Right cardiac atrium (tissue), 5 donors: ENCODE data around the gene STT3B. TPM values are rescaled to one million over a fixed set of nuclear protein-coding genes. Genes with fewer than 3 reads are reported as not detected.
"Not testable (repeated sequence)": the region's sequence is repeated elsewhere in the genome, so short reads cannot be mapped to it uniquely, and the experiment has no call there.

Source experiments
- ATAC-seq, 2 donors: fragments of 200-7000 bp; cut with Tn5 transposase; one replicate each; pipeline versions ENCODE4 v1.8.0 to v1.9.1; 2020; ENCODE audit warnings: moderate library complexity in 2 of 2, mild to moderate bottlenecking in 1 of 2
- DNase-seq, 3 donors: peaks; one replicate each; pipeline ENCODE4 v3.0.0-alpha.2; 2020
- H3K27ac ChIP-seq: one replicate; pipeline ENCODE4 v1.5.1; 2013; ENCODE audit warnings: mild to moderate bottlenecking, low read length, control low read depth, moderate library complexity
- H3K27me3 ChIP-seq: one replicate; pipeline ENCODE4 v1.6.1; 2013; ENCODE audit not compliant: control insufficient read depth, insufficient read depth
- H3K4me1 ChIP-seq: one replicate; pipeline ENCODE4 v1.6.1; 2013; ENCODE audit warnings: low read length; ENCODE audit not compliant: control insufficient read depth, insufficient read depth
- H3K4me3 ChIP-seq: one replicate; pipeline ENCODE4 v1.5.1; 2013; ENCODE audit warnings: low read length, control low read depth
- H3K9me3 ChIP-seq: one replicate; pipeline ENCODE4 v1.6.1; 2013; ENCODE audit warnings: low read length; ENCODE audit not compliant: control insufficient read depth
- WGBS: extraction: QIAGEN DNeasy Blood & Tissue Kit; methylation state at CpG from one replicate; pipeline ENCODE4 v1.1.7; 2013; 5-methylcytosine and 5-hydroxymethylcytosine counted together
- intact Hi-C, 4 donors: fragments of 100-400 bp; cut with DNase I; formaldehyde crosslinking; loops; one replicate each; pipeline versions ENCODE4 v1.11.0 to v1.14.0; 2022 to 2023
- polyA plus RNA-seq: library from polyadenylated mRNA; stranded (reverse); fragments of 200-250 nt; gene quantifications from one replicate; pipeline ENCODE4 v1.2.3, GENCODE V29; 2013
- total RNA-seq, 4 donors: library from RNA; stranded (reverse); fragmentation: NEBNext Ultra II Directional; extraction: Animal tissue kit (Norgen Biotek cat#: 25700); gene quantifications; one replicate each; pipeline ENCODE4 v1.2.1, GENCODE V29; 2021
- donor health status: healthy with polysubstance abuse.
- donor health status: DM: no; HTN: yes; CAD: no.
- donor health status: DM: no; HTN: no; CAD: no.
- donor health status: DM: no; HTN: yes; CAD: no; lungs with severe emphysema.
- donor health status: DM: yes; HTN: yes; CAD: no.

STT3B gene
- total and polyA plus RNA-seq, 5 donors = 44.7 to 118 (median 90.6) TPM

DNA sequence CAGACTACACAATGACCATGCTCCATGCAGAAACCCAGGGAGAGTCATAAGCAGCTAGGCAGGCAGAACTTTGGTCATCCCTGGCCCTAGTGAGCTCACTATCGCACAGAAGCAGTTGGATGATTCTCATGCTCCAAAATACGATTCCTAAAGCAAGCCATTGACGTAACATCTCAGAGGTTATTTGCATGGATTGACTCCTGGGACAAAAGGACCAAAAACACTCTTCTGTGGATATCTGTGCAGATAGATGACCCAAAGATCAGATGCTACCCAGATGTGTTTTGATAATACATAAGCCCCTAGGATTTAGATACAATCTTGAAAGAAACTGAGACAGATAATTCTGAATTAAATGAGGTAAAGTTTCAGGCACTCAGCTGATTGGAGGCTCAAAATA is 33.4 kb upstream of the STT3B start:
- intact Hi-C loops = no loop called here
- Histone ChIP-seq H3K4me3 (no peak overlapping the region), H3K9me3 (no peaks in the 10 kb centered on the region), H3K27ac (no peak overlapping the region), H3K27me3 (no peaks in the 10 kb centered on the region), H3K4me1 (peaks cover 1% of the 10 kb centered on the region)
- 87% methylated on average over 3 of the region's 3 CpGs for WGBS
- DNase-seq = no peak
- ATAC-seq = no peak

DNA sequence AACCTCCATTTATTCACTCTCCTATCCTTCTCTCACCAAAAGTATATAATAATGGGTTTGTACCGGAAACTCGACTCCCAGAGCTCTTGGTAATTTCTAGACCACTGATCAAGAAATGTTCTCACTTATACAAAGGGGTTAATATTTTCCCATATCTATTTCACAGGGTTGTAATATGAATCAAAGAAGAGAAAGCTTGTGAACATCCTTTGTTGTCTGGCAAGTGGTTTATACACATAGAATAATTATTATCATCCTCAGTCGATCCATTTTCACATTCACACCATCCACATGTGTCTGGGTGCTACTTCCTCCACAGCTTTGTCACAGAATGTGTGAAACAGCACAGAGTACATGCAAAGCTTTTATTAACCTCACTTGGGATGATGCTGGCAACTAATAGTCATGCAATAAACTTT is 29.9 kb upstream of the STT3B start:
- no peaks in the 10 kb centered on the region for H3K4me1 ChIP-seq
- no peaks in the 10 kb centered on the region for H3K9me3 ChIP-seq
- no peaks in the 10 kb centered on the region for H3K27me3 ChIP-seq
- H3K4me3 ChIP-seq = no peak overlapping the region
- H3K27ac ChIP-seq = no peak overlapping the region
- ATAC-seq (no peak), DNase-seq (no peak)
- WGBS = 88% methylated on average over 3 of the region's 3 CpGs
- intact Hi-C loops = no loop called here

- ATAC-seq = no peak
- Histone ChIP-seq H3K27ac (no peak overlapping the region), H3K9me3 (no peaks in the 10 kb centered on the region), H3K4me3 (no peak overlapping the region), H3K27me3 (no peaks in the 10 kb centered on the region), H3K4me1 (no peaks in the 10 kb centered on the region)
- intact Hi-C loops = no loop called here
- WGBS = 55% methylated on average over 4 of the region's 4 CpGs
- DNase-seq = no peak
Observed at GRCh38 chr3:31503456-31503855, 29.3 kb upstream of the STT3B start.

GRCh38 chr3:31504230-31504629 is 28.5 kb upstream of the STT3B start:
- H3K27ac ChIP-seq = no peak overlapping the region
- intact Hi-C loops = no loop called here
- WGBS = 93% methylated on average over 3 of the region's 3 CpGs
- DNase-seq = no peak
- no peak overlapping the region for H3K4me3 ChIP-seq
- no peak for ATAC-seq
- no peaks in the 10 kb centered on the region for H3K9me3 ChIP-seq
- H3K27me3 ChIP-seq = no peaks in the 10 kb centered on the region
- H3K4me1 ChIP-seq = no peaks in the 10 kb centered on the region

- Histone ChIP-seq H3K27ac (no peak overlapping the region), H3K4me3 (no peak overlapping the region), H3K4me1 (no peaks in the 10 kb centered on the region), H3K9me3 (no peaks in the 10 kb centered on the region), H3K27me3 (no peaks in the 10 kb centered on the region)
- DNase-seq = peak in 1 of 3 donors; percentile 7
- intact Hi-C loops = no loop called here
- WGBS = 41% methylated on average over 5 of the region's 5 CpGs
- no peak for ATAC-seq
Observed at GRCh38 chr3:31505371-31506048, 27.2 kb upstream of the STT3B start.

DNA sequence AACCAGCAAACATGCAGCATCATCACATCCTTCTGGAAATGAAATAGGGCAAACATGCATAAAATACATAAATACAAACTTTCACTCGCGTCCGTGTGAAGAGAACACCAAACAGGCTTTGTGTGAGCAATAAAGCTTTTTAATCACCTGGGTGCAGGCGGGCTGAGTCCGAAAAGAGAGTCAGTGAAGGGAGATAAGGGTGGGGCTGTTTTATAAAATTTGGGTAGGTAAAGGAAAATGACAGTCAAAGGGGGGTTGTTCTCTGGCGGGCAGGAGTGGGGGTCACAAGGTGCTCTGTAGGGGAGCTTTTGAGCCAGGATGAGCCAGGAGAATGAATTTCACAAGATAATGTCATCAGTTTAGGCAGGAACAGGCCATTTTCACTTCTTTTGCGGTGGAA is 26.2 kb upstream of the STT3B start:
- H3K27ac ChIP-seq, H3K4me1 ChIP-seq, H3K27me3 ChIP-seq, intact Hi-C loops, ATAC-seq, H3K4me3 ChIP-seq, H3K9me3 ChIP-seq, DNase-seq: not testable (repeated sequence)
- 81% methylated on average over 7 of the region's 7 CpGs for WGBS

- 89% methylated on average over 2 of the region's 2 CpGs for WGBS
- Histone ChIP-seq H3K27me3 (no peaks in the 10 kb centered on the region), H3K4me1 (no peaks in the 10 kb centered on the region), H3K27ac (no peak overlapping the region), H3K9me3 (no peaks in the 10 kb centered on the region), H3K4me3 (no peak overlapping the region)
- no peak for ATAC-seq
- no peak for DNase-seq
- intact Hi-C loops = no loop called here
Observed at GRCh38 chr3:31508452-31509146, 24.1 kb upstream of the STT3B start.

DNA sequence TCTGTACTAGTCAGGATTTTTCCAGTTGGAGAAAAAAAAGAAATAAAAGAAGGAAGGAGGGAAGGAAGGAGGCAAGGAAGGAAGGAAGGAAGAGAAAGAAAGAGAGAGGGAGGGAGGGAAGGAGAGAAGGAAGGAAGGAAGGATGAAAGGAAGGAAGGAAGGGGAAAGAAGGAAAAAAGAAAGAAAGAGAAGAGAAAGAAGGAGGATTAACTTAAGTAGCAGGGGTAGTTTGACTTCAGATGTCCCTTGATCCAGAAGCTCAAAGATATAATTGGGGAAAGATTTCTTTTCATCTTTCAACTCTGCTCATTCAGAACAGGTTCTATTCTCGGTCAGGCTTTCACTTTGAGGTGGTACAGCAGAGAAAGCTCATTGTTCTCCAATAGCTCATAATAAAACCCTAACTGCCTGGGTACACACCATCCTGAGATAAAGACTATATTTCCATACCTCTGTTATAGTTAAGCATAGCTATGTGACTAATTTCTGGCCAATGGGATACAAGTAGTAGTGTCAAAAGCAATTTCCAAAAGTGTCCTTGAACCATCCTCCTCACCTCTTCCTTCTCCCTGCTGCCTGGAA is 23.5 kb upstream of the STT3B start:
- Histone ChIP-seq H3K27ac (no peak overlapping the region), H3K27me3 (no peaks in the 10 kb centered on the region), H3K4me3 (no peak overlapping the region), H3K9me3 (no peaks in the 10 kb centered on the region), H3K4me1 (no peaks in the 10 kb centered on the region)
- ATAC-seq (no peak), DNase-seq (no peak)
- intact Hi-C loops = no loop called here
- 83% methylated on average over 1 of the region's 1 CpG for WGBS

- Histone ChIP-seq H3K27ac (no peak overlapping the region), H3K27me3 (no peaks in the 10 kb centered on the region), H3K4me3 (no peak overlapping the region), H3K4me1 (no peaks in the 10 kb centered on the region), H3K9me3 (no peaks in the 10 kb centered on the region)
- intact Hi-C loops = no loop called here
- DNase-seq (no peak), ATAC-seq (no peak)
- 88% methylated on average over 5 of the region's 5 CpGs for WGBS
Observed at GRCh38 chr3:31514570-31514969, 18.2 kb upstream of the STT3B start.

- intact Hi-C loops = no loop called here
- over 99% methylated on average over 2 of the region's 2 CpGs for WGBS
Observed at GRCh38 chr3:31515486-31516284, 17.0 kb upstream of the STT3B start.

GRCh38 chr3:31516757-31517156 is 16.0 kb upstream of the STT3B start:
- no peak for ATAC-seq
- H3K27me3 ChIP-seq = no peaks in the 10 kb centered on the region
- H3K27ac ChIP-seq = no peak overlapping the region
- intact Hi-C loops = no loop called here
- H3K4me1 ChIP-seq = no peaks in the 10 kb centered on the region
- no peaks in the 10 kb centered on the region for H3K9me3 ChIP-seq
- no peak for DNase-seq
- 80% methylated on average over 3 of the region's 3 CpGs for WGBS
- H3K4me3 ChIP-seq = no peak overlapping the region

More at GRCh38 chr3:31515486-31516284, 17.0 kb upstream of the STT3B start:
- Histone ChIP-seq H3K4me1 (no peaks in the 10 kb centered on the region), H3K27me3 (no peaks in the 10 kb centered on the region), H3K27ac (no peak overlapping the region), H3K4me3 (no peak overlapping the region), H3K9me3 (no peaks in the 10 kb centered on the region)
- DNase-seq = no peak
- ATAC-seq = no peak
